Smooth muscle cell of the coronary artery (primary cell): ENCODE measurements around the gene TMEM30A. TPM values are rescaled to one million over a fixed set of nuclear protein-coding genes. Genes with fewer than 3 reads are reported as not detected.

ENCODE experiments used
- total RNA-seq: library from RNA; depleted of rRNA; stranded (reverse); fragments of >200 nt; gene quantifications from 2 replicates; pipeline ENCODE4 v1.2.3, GENCODE V29; 2014; ENCODE audit warnings: low replicate concordance

TMEM30A gene
- total RNA-seq = 126 and 176 TPM in 2 replicates

DNA sequence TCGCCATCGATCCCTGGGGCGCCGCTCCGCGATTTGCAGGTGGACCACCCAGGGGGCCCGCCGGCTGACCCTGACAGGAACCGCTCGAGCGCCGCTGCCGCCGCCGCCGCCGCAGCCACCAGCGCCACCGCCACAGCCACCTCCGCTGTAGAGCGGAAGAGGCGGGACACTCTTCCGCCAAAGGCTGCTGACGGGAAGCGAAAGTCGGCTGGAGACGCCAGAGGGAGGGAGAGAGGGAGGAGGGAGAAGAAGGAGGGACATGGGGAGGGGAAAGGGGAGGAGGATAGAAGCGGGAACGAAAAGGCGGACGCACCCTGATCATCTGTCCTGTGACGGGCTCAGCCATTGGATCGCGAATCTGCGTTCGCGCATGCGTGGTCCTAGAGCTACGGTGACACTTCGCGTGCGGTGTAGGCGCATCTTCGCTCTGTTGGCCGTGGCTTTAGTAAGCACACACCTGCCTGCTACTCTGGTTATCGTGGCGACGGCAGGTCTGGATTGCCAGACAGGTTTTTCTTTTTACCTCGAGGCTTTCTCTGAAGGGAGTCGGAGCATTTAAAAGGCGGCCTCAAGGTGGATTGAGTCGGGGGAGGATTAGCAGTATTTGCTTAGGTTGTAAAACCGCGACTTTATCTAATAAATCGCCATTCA is at the start of gene TMEM30A:
TSS of gene TMEM30A (minus strand) at position 161 of the 651 bp plus-strand sequence. CDS start at position 7, 154 bp downstream.

DNA sequence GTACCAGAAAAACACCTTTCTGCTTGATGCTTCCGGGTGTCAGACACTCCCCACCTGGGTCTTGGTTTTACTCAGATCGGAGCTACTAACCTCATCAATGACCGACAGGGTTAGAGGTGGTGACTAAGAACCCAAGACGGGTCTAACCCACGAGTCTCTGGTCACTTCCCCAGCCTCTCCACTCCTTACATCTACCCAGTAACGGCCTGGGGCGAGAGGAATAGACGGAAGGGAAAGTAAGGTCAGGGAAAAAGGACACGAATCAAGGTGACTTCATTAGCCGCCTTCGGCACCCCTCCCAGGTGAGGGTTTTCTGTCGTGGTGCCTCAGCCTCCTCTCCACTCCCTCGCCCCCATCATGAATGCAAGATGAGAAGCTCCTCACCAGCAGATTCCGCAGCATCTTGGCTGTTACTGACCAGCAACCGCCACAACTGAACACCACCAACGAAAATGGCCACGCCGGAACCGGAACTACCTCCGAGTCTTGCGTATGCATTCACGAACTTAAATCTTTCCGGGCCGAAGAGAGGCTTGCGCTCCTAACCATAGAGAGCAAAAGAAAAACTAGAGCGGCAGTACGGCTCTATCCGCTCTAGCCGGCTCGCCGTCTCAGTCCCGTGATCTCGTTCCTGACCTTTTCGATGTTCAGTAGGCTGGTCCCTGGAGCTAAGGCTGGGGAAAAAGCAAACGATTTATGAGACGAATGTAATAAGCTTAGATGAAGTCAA is 41.1 kb downstream of the TMEM30A start, which contains the start of gene COX7A2:
TSS of gene COX7A2 (minus strand) at position 469 of the 730 bp plus-strand sequence. CDS start at position 402, 67 bp downstream.

DNA sequence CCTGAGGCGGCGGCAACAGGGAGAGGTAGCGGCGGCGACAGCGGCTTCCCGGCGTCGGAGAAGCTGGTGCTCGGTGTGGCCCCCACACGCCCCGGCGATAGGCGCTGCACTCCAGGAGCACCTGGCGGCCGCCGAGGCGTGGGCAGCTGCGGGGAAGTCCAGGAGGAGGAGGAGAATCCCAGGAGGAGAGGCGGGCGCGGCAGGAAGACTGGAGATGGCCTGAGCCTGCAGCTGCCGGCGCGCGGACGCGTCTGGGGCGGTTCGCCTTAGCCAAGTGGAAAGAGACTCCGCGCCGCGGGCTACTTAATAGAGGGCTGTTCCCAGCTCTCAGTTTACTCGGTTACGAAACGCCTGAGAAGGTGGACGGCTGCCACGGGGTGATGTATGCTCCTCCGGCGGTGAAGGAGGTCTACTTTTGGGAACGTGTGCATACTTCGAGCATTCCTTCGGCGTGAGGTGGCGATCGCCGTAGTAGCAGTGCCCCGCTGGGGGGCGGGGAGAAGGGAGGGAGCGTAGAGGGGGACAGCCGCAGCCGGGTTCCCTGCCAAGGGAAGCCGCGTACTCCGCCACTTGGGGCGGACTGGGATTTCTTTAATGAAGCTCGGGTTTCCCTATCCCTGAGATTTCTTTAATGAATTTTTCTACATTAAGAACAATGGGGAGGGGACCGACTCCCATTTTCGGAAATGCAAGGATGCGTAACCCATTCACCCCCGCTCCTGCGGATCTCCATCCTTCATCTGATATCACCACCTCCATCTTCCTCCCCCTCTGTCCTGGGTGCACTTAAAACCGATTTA is 78.6 kb downstream of the TMEM30A start, which contains the start of gene COL12A1:
TSS of gene COL12A1 (minus strand) at position 278 of the 800 bp plus-strand sequence. CDS start 3,261 bp downstream, outside the sequence.

Other genes with a start within 250 kb of the TMEM30A start
- gene COL12A1, start 78.7 kb downstream of the TMEM30A start, total RNA-seq = 72.5 and 122 TPM in 2 replicates
- gene COX7A2, start 41.0 kb downstream of the TMEM30A start, total RNA-seq = 75.7 and 201 TPM in 2 replicates
- 0.35 and 0.45 TPM in 2 replicates for gene FILIP1, start 209.0 kb upstream of the TMEM30A start, total RNA-seq